Measurements from ENCODE around the gene TCF7L1.

TCF7L1 gene

DNA sequence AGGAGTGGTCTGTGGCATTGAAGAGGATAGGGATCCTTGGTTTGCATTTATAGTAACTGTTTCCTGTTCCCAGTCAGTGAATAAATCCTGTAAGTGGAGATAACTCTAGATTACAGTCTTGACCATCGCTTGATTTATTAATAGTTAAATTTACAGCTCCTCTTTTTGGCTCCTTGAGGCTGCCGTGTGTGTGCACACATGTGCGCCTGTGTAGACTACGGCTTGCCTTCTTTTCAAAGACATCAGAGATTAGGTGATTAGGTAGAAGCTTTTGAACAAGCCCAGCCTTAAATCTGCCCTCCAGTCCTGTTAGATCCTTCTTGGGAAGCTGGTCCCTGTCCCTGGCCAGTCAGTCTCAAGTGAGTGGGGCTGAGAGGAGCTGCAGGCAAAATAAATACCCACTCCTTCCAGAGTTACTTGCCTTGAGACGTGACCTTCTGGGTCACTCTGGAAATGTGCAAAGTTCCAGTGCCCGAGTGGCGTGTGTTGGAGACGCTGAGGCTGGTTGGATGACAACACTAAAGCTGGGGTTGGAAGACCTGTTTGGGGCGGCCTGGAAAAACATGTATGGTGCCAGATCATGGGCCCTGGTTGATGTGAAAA, 32.0 kb downstream of the TCF7L1 start:
- no peak overlapping the region for H3K4me2 ChIP-seq
- peaks cover under 1 to 11% (median 4%) of the 10 kb centered on the region in 11 experiments; a peak in 19 of 22 replicates for H3K9me3 ChIP-seq (replicated peaks in 1 of 11)
- H3K27ac ChIP-seq, result no peak overlapping the region
- H3K27me3 ChIP-seq, result no peaks in the 10 kb centered on the region
- peaks cover 0 to 13% (median 0%) of the 10 kb centered on the region in 10 experiments; a peak in 5 of 20 replicates for H3K4me1 ChIP-seq
- no peak overlapping the region for H3K4me3 ChIP-seq
- TF ChIP-seq Cebpa-rat (IDR thresholded peaks at IDR 0.05), result no peak
- H3K36me3 ChIP-seq, result no peaks in the 10 kb centered on the region
- no peaks in the 10 kb centered on the region for H4K20me1 ChIP-seq
- H3K9ac ChIP-seq, result no peak overlapping the region

DNA sequence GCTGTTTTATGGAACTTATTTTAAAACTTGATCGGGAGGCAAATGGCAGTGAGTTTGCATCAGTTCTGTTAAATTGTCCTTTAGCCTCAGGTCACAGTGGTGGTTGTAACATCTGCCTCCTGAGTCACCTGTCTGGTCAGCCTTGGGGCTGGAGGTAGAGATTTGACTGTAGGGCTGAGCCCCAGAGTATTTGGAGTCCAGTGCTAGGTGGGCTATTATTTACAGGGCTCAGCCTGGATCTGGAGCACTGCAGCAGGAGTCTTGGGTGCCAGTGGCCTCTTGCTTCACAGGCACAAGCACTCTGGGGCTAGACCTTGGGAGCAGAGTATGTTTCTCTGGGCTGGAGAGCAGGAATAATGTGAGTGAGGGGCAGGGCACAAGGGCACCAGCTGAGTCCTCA, 32.8 kb downstream of the TCF7L1 start:
- Histone ChIP-seq H3K9me3 (replicated peaks in 1 of 11) (peaks cover 9 to 18% (median 12%) of the 10 kb centered on the region in 11 experiments), H4K20me1 (no peaks in the 10 kb centered on the region), H3K4me2 (no peak overlapping the region), H3K9ac (no peak overlapping the region), H3K4me3 (no peak overlapping the region), H3K27ac (no peak overlapping the region), H3K36me3 (peaks cover 0 to 7% (median 0%) of the 10 kb centered on the region in 11 experiments; a peak in 1 of 22 replicates), H3K27me3 (no peaks in the 10 kb centered on the region), H3K4me1 (peaks cover 0 to 13% (median 0%) of the 10 kb centered on the region in 10 experiments; a peak in 5 of 20 replicates)
- TF ChIP-seq Cebpa-rat (IDR thresholded peaks at IDR 0.05), result no peak

DNA sequence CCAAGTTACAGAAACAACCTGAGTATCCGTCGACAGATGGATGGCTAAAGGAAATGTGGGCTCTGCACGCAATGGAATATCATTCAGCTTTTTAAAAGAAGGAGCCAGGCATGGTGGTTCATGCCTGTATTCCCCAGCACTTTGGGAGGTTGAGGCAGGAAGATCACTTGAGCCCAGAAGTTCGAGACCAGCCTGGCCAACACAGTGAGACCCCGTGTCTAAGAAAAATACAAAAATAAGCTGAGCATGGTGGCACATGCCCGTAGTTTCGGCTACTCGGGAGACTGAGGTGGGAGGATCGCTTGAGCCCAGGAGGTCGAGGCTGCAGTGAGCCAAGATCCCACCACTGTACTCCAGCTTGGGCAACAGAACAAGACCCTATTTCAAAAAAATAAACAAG, 34.3 kb downstream of the TCF7L1 start:
- peaks cover 20 to 33% (median 26%) of the 10 kb centered on the region in 11 experiments for H3K9me3 ChIP-seq (replicated peaks in 1 of 11)
- no peak overlapping the region for H3K27ac ChIP-seq
- no peaks in the 10 kb centered on the region for H3K27me3 ChIP-seq
- TF ChIP-seq Cebpa-rat (IDR thresholded peaks at IDR 0.05), result no peak
- H3K4me1 ChIP-seq, result peaks cover 0 to 13% (median 0%) of the 10 kb centered on the region in 10 experiments; a peak in 5 of 20 replicates
- H3K4me3 ChIP-seq, result no peak overlapping the region
- peaks cover 0 to 10% (median 0%) of the 10 kb centered on the region in 11 experiments; a peak in 1 of 22 replicates for H3K36me3 ChIP-seq
- H3K9ac ChIP-seq, result no peak overlapping the region
- no peaks in the 10 kb centered on the region for H4K20me1 ChIP-seq
- no peak overlapping the region for H3K4me2 ChIP-seq

DNA sequence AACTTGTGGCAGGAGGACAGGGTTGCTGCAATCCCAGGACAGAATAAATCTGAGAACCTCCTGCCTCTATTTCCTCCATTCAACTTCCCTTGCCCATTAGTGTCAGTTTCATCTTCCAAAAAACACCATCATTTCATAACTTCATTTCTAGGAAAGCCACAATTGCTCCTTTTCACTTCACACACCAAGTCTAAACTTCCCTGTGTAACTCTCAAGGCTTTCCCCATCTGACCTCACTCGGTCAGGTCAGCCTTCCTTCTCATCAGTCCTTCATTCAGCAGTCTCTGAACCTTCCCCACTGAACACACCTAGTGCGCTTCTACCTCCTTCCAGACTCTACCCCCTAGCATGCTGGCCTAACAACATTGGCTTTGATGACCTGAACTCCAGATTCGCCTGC, 35.8 kb downstream of the TCF7L1 start:
- H3K9ac ChIP-seq, result no peak overlapping the region
- no peaks in the 10 kb centered on the region for H4K20me1 ChIP-seq
- peaks cover 0 to 10% (median 0%) of the 10 kb centered on the region in 11 experiments; a peak in 1 of 22 replicates for H3K36me3 ChIP-seq
- no peak overlapping the region for H3K27ac ChIP-seq
- no peak overlapping the region for H3K4me3 ChIP-seq
- no peaks in the 10 kb centered on the region for H3K27me3 ChIP-seq
- H3K9me3 ChIP-seq (replicated peaks in 1 of 11), result peaks cover 20 to 36% (median 29%) of the 10 kb centered on the region in 11 experiments
- TF ChIP-seq Cebpa-rat (IDR thresholded peaks at IDR 0.05), result no peak
- peak overlapping the region in 3 of 11 experiments; percentile 5 to 45 (median 26); a peak in 3 of 22 replicates for H3K4me2 ChIP-seq
- peaks cover 0 to 18% (median 0%) of the 10 kb centered on the region in 10 experiments; a peak in 7 of 20 replicates for H3K4me1 ChIP-seq

DNA sequence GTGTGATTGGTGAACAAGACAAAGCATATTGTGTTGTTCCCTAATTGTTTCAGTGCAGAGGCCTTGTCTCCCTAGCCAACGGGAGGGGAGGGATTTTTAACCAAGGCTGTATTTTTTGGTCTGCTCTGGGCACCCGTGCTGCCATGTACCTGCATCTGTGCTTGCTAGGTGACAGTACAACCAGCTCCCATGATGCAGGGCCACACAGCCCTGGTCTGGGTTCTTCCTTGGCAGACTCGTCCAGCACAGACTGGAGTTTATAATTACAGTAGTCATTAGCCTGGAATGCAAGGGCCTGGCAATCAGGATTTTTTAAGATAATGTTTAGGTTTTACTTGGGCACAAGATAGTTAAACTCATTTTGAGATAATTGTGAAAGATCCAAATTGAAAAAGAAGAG, 36.4 kb downstream of the TCF7L1 start:
- peaks cover 0 to 22% (median 0%) of the 10 kb centered on the region in 10 experiments; a peak in 7 of 20 replicates for H3K4me1 ChIP-seq
- H3K9ac ChIP-seq, result no peak overlapping the region
- TF ChIP-seq Cebpa-rat (IDR thresholded peaks at IDR 0.05), result no peak

DNA sequence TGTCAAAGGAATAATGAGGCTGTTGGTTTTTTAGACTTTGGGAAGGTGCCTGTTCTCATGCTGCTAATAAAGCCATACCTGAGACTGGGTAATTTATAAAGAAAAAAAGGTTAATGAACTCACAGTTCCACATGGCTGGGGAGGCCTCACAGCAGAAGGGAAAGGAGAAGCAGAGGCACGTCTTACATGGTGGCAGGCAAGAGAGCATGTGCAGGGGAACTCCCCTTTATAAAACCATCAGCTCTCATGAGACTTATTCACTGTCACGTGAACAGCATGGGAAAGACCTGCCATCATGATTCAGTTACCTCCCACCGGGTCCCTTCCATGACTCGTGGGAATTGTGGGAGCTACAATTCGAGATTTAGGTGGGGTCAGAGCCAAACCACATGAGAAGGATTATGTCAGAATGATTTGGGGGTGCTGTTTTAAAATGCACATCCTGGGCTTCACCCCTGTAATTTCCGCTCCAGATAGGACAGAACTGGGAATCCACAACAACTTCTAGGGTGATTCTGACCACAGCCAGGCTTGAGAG, 37.8 kb downstream of the TCF7L1 start:
- H3K9me3 ChIP-seq (replicated peaks in 1 of 11), result peaks cover 20 to 36% (median 29%) of the 10 kb centered on the region in 11 experiments
- H3K4me3 ChIP-seq, result no peak overlapping the region
- H3K27ac ChIP-seq, result no peak overlapping the region
- H3K36me3 ChIP-seq, result peaks cover 0 to 10% (median 0%) of the 10 kb centered on the region in 11 experiments; a peak in 1 of 22 replicates
- H3K4me1 ChIP-seq, result peaks cover 0 to 23% (median 2%) of the 10 kb centered on the region in 10 experiments; a peak in 8 of 20 replicates
- no peak overlapping the region for H3K9ac ChIP-seq
- H4K20me1 ChIP-seq, result no peaks in the 10 kb centered on the region
- H3K27me3 ChIP-seq, result no peaks in the 10 kb centered on the region
- no peak for TF ChIP-seq Cebpa-rat (IDR thresholded peaks at IDR 0.05)
- H3K4me2 ChIP-seq, result no peak overlapping the region

More for the DNA sequence above, 36.4 kb downstream of the TCF7L1 start:
- peaks cover 0 to 10% (median 0%) of the 10 kb centered on the region in 11 experiments; a peak in 1 of 22 replicates for H3K36me3 ChIP-seq
- no peak overlapping the region for H3K27ac ChIP-seq
- H4K20me1 ChIP-seq, result no peaks in the 10 kb centered on the region
- no peak overlapping the region for H3K4me3 ChIP-seq
- peaks cover 20 to 36% (median 29%) of the 10 kb centered on the region in 11 experiments for H3K9me3 ChIP-seq (replicated peaks in 1 of 11)
- no peaks in the 10 kb centered on the region for H3K27me3 ChIP-seq
- no peak overlapping the region for H3K4me2 ChIP-seq

DNA sequence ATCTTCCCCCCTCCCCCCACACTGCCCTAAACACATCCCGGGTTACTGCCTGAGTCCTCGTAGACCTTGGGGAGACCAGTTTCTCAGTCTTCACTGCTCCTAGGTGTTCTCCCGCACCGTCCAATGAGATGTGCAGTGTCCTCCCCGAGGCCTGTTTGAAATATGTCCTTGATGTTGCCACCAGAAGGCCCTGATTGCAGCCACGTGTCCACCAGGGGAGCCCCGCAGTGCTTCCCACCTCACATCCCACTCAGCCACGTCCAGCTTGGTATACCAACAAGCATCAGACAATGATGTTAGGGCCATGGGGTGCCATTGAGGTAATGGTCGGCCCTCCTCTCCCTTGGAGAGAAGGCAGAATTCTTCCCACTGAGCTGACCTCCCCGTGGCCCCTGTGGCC, 38.7 kb downstream of the TCF7L1 start:
- H3K4me3 ChIP-seq, result no peak overlapping the region
- H3K36me3 ChIP-seq, result peaks cover 0 to 10% (median 0%) of the 10 kb centered on the region in 11 experiments; a peak in 1 of 22 replicates
- H3K27ac ChIP-seq, result no peak overlapping the region
- H3K4me2 ChIP-seq, result no peak overlapping the region
- peaks cover 0 to 23% (median 2%) of the 10 kb centered on the region in 10 experiments; a peak in 8 of 20 replicates for H3K4me1 ChIP-seq
- no peaks in the 10 kb centered on the region for H3K27me3 ChIP-seq
- H4K20me1 ChIP-seq, result no peaks in the 10 kb centered on the region
- peaks cover 20 to 36% (median 30%) of the 10 kb centered on the region in 11 experiments for H3K9me3 ChIP-seq (replicated peaks in 1 of 11)
- no peak overlapping the region for H3K9ac ChIP-seq
- TF ChIP-seq Cebpa-rat (IDR thresholded peaks at IDR 0.05), result no peak

DNA sequence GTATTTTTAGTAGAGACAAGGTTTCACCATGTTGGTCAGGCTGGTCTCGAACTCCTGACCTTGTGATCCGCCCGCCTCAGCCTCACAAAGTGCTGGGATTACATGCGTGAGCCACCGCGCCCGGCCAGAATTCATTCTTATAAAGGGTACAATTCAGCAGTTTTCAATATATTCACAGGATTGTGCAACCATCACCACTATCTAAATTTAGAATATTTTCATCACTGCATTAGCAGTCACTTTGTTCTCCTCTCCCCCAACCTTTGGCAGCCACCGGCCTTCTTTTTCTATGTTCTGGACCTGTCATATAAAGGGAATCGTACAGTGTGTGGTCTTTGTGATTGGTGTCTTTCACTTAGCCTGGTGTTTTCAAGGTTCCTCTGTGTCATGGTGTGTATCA, 40.7 kb downstream of the TCF7L1 start:
- Histone ChIP-seq H4K20me1 (no peaks in the 10 kb centered on the region), H3K9ac (no peak overlapping the region), H3K27me3 (no peaks in the 10 kb centered on the region), H3K9me3 (replicated peaks in 1 of 11) (peaks cover 20 to 39% (median 33%) of the 10 kb centered on the region in 11 experiments), H3K27ac (no peak overlapping the region), H3K4me2 (peak overlapping the region in 4 of 11 experiments; percentile 5 to 28 (median 11); a peak in 3 of 22 replicates), H3K4me3 (no peak overlapping the region), H3K36me3 (peaks cover 0 to 10% (median 0%) of the 10 kb centered on the region in 11 experiments; a peak in 1 of 22 replicates), H3K4me1 (peaks cover 0 to 21% (median 2%) of the 10 kb centered on the region in 10 experiments; a peak in 7 of 20 replicates)
- TF ChIP-seq Cebpa-rat (IDR thresholded peaks at IDR 0.05), result 0 out of 22 replicates have a peak, but pooled peaks of 1 of the 11 experiments have one; percentile 28

DNA sequence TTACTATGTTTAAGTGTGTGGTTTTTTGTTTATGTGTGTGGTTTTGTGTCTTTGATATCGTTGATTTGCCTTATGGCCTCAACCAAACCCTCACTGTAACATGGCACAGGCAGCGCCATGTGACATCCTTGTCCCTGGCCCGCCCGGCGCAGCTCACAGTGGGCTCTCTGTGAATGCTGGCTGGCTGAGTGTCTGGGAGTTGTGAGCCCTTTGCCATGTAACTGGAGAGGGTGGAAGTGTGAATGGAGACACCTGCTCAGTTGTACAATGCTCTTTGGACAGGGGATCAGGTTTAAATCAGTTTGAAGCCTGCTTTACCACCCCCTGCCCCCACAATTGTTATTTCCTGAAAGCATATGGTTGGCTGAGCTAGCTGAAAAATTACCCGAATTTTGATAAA, 41.8 kb downstream of the TCF7L1 start:
- no peaks in the 10 kb centered on the region for H3K27me3 ChIP-seq
- peak overlapping the region in 3 of 11 experiments; percentile 4 to 27 (median 6); a peak in 1 of 22 replicates for H3K4me2 ChIP-seq
- no peak overlapping the region for H3K4me3 ChIP-seq
- H3K4me1 ChIP-seq, result peaks cover 0 to 26% (median 2%) of the 10 kb centered on the region in 10 experiments; a peak in 8 of 20 replicates
- TF ChIP-seq Cebpa-rat (IDR thresholded peaks at IDR 0.05), result no peak
- H3K9me3 ChIP-seq (replicated peaks in 1 of 11), result peaks cover 20 to 33% (median 30%) of the 10 kb centered on the region in 11 experiments
- H3K9ac ChIP-seq, result no peak overlapping the region
- H3K36me3 ChIP-seq, result peaks cover 0 to 10% (median 0%) of the 10 kb centered on the region in 11 experiments; a peak in 1 of 22 replicates
- no peak overlapping the region for H3K27ac ChIP-seq
- H4K20me1 ChIP-seq, result no peaks in the 10 kb centered on the region
